NT2/D1 (cell line): ENCODE measurements around the gene TMEM187.

ENCODE experiments used
- DNase-seq: peaks from one replicate; pipeline ENCODE4 v3.0.0-alpha.2; 2011; ENCODE audit warnings: low read depth, low spot score
- H3K27me3 ChIP-seq: 2 replicates; pipeline ENCODE4 v1.6.0; 2011; ENCODE audit warnings: mild to moderate bottlenecking; ENCODE audit not compliant: insufficient read length, insufficient read depth
- H3K36me3 ChIP-seq: 2 replicates; pipeline ENCODE4 v1.6.1; 2011; ENCODE audit warnings: mild to moderate bottlenecking, low read length, mixed read lengths; ENCODE audit not compliant: insufficient read depth, insufficient read length
- H3K4me1 ChIP-seq: 2 replicates; pipeline ENCODE4 v1.5.1; 2011; ENCODE audit not compliant: insufficient read depth, insufficient read length
- H3K4me3 ChIP-seq: 2 replicates; pipeline ENCODE4 v1.5.1; 2011; ENCODE audit warnings: low read depth; ENCODE audit not compliant: insufficient read length
- H3K9ac ChIP-seq: 2 replicates; pipeline ENCODE4 v1.6.0; 2011; ENCODE audit warnings: low read depth; ENCODE audit not compliant: insufficient read length
- H3K9me3 ChIP-seq: 2 replicates; pipeline ENCODE4 v1.5.1; 2011; ENCODE audit warnings: mild to moderate bottlenecking, low read length; ENCODE audit not compliant: insufficient read depth
- SUZ12 ChIP-seq: IDR thresholded peaks from 2 replicates; pipeline ENCODE4 v1.6.1; 2011; ENCODE audit not compliant: insufficient read length, insufficient read depth; ENCODE audit errors: extremely low read depth
- YY1 ChIP-seq: IDR thresholded peaks from 2 replicates; pipeline ENCODE4 v1.6.1; 2011; ENCODE audit not compliant: insufficient read length, insufficient read depth
- ZNF274 ChIP-seq: IDR thresholded peaks from 2 replicates; pipeline ENCODE4 v1.6.1; 2011; ENCODE audit warnings: mild to moderate bottlenecking, low read depth, low read length

The TMEM187 gene

DNA sequence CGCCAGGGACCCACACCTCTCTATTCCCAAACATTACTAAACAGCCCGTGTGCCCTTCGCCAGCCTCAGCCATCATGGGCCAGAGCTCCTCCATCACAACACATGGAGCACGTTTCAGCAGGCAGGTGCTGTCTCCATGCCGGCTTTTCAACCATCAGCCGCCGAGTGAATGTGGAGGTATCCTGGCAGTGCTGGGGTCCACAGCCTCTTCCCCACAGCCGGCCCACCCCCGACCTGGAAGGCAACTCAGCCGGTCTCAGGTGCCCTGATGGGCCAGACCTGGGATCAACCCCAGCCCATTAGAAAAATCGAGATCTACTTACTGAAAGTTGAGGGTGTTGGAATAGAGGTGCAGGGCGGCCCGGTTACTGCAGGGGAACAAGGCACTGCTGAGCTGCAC, 40.8 kb upstream of the TMEM187 start:
- TF ChIP-seq YY1 (no peak), SUZ12 (no peak), ZNF274 (no peak)
- H3K4me1 ChIP-seq, result no peaks in the 10 kb centered on the region
- no peaks in the 10 kb centered on the region for H3K27me3 ChIP-seq
- no peak for DNase-seq
- no peak overlapping the region for H3K9ac ChIP-seq
- H3K4me3 ChIP-seq, result no peak overlapping the region
- no peaks in the 10 kb centered on the region for H3K9me3 ChIP-seq
- peaks cover 35% of the 10 kb centered on the region for H3K36me3 ChIP-seq

DNA sequence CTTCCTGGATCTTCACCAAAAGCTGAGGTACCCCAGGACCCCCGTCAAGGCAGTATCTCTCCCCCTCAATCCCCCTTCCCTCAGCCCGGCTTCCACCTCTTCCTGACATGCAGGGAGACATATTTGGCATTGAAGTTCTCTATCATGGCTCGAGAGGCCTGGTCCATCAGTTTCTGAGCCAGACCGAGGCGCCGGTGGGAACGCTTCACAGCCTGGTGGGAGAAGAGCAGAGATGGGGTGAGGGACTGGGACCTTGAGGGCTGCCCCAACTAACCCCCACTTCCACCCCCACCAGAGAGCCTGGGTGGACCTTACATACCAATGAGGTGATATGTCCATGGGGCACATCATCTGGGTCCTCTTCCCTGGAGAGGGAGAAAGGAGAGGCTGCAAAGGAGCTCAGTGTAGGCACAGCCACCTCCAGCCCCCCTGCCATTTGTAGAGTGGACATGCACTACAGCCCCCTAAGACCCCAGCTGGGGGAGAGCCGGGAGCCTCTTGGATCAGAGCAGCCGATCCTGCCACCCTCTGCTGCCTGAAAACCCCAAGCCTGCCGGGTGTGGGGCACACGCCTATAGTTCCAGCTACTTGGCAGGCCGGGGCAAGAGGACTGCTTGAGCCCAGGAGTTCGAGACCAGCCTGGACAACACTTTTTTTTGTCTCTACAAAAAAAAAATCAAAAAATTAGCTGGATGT, 40.2 kb upstream of the TMEM187 start:
- no peak for DNase-seq
- Histone ChIP-seq H3K4me1 (no peaks in the 10 kb centered on the region), H3K9ac (no peak overlapping the region), H3K36me3 (peaks cover 35% of the 10 kb centered on the region), H3K27me3 (no peaks in the 10 kb centered on the region), H3K9me3 (no peaks in the 10 kb centered on the region), H3K4me3 (no peak overlapping the region)
- no peak for TF ChIP-seq SUZ12

DNA sequence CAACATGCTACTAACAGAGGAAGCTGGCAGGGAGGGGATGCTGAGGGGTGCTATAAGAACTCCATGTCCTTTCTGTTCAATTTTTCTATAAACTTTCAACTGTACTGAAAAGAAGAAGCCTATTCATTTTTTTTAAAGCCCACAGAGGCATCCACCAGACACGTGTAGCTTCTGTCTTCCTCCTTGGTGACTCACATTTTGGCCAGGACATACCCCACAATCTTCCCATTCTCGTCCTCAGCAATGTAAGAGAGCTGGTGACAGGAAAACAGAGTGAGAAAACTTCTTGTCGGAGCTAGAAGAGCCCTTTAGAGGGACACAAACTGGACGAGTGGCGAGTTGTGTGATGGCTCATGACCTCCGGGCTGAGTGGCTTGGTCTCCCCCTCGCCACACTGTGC, 38.8 kb upstream of the TMEM187 start:
- TF ChIP-seq YY1, result no peak
- no peak for TF ChIP-seq ZNF274
- no peak for TF ChIP-seq SUZ12
- peak overlapping the region; percentile 67 for H3K9ac ChIP-seq
- peaks cover 35% of the 10 kb centered on the region for H3K36me3 ChIP-seq
- no peaks in the 10 kb centered on the region for H3K27me3 ChIP-seq
- H3K4me1 ChIP-seq, result no peaks in the 10 kb centered on the region
- H3K9me3 ChIP-seq, result no peaks in the 10 kb centered on the region
- peak overlapping the region; percentile 64 for H3K4me3 ChIP-seq
- no peak for DNase-seq

DNA sequence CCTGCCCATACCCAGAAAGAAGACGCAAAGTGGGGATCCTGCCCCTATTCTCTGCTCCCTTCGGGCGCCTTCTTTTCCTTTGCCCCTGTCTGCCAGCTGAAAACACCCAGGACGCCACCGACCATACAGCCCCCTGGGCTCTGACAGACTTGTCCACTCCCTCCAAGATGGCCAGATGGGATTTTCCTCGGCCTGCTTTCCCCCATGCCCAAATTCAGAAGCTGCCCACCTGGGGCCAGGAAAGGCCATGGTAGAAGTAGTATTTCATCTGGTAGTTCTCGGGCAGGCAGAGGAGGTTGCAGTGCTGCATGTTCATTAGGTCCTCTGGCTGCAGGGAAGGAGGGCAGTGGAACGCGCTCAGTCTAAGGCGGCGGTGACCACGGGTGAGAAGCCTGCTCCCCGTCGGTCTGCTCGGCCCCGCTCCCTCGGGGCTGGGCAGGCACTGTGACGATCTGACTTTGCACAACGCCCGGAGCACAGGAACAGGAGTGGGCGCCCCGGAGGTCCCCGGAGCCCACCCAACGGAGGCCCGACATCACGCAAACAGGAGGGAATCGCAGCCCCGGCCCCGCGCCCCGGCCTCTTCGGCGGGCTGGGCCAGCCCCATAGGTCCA, 38.3 kb upstream of the TMEM187 start:
- H3K4me1 ChIP-seq, result no peaks in the 10 kb centered on the region
- H3K9ac ChIP-seq, result peak overlapping the region; percentile 67
- H3K9me3 ChIP-seq, result no peaks in the 10 kb centered on the region
- peak overlapping the region; percentile 64 for H3K4me3 ChIP-seq
- TF ChIP-seq YY1 (no peak), ZNF274 (no peak), SUZ12 (no peak)
- peaks cover 33% of the 10 kb centered on the region for H3K36me3 ChIP-seq
- H3K27me3 ChIP-seq, result no peaks in the 10 kb centered on the region
- no peak for DNase-seq

DNA sequence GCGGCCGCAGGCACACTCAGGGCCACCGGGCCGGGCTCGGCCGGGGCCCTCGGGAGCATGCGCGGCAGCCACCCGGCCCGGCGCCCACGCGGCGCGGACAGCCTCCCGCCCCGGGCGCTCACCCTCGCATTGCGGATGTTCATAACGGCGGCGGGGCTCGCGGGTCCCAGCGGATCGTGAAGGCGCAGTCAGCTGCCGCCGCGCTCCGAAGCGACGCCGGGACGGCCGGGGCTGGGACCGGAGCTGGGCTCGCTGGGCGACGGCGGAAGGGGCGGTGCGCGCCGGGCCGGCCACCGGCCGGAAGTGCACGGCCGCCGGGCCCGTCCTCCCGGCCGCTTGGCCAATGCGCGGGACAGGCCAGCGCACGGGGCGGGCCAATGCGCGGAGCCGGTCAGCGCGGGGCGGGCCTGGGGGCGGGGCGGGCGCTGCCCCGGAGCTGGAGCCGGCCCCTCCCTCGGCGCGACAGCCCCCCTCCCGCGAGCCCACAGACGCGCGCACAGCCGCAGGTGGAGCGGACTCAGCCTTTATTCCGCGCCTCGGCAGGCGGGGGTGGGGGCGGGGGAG, 37.7 kb upstream of the TMEM187 start, which contains the start of gene NAA10:
Gene NAA10 (minus strand): TSS at position 276 of the 564 bp plus-strand sequence. CDS start 133 bp downstream, at position 143.
- Histone ChIP-seq H3K4me1 (peaks cover under 1% of the 10 kb centered on the region), H3K9me3 (no peaks in the 10 kb centered on the region), H3K9ac (peak within 1 kb of the TSS; percentile 67), H3K27me3 (no peaks in the 10 kb centered on the region), H3K4me3 (peak within 1 kb of the TSS; percentile 64), H3K36me3 (peaks cover 27% of the 10 kb centered on the region)
- DNase-seq, result no peak
- TF ChIP-seq ZNF274, result no peak
- TF ChIP-seq SUZ12, result no peak
- TF ChIP-seq YY1, result no peak

DNA sequence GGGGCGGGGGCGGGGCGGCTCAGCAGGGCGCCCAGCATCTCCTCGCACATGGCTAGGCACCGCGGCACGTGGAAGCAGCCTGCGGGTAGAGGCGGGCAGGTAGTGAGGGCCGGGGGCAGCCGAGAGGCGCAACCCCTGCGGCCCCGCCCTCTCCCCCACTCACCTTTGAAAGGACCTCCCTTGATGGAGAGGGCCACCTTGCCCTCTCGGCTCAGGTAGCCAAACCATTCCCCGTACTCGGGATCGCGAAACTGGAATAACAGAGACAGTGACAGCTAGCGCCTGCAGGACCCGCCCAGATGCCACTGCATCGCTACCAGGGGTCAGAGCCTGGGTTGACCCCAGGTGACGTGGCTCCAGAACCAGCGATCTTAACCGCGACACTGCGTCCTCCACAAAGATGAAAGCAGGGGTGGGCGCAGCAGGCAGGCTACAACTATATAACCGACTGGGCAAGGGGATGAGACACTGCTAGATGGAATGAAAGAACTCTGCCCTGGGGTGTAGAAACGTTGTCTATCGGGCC, 37.2 kb upstream of the TMEM187 start:
- Histone ChIP-seq H3K27me3 (no peaks in the 10 kb centered on the region), H3K4me3 (no peak overlapping the region), H3K36me3 (peaks cover 22% of the 10 kb centered on the region), H3K9ac (no peak overlapping the region), H3K9me3 (no peaks in the 10 kb centered on the region), H3K4me1 (peaks cover 3% of the 10 kb centered on the region)
- DNase-seq, result no peak
- TF ChIP-seq ZNF274 (no peak), YY1 (no peak), SUZ12 (no peak)

DNA sequence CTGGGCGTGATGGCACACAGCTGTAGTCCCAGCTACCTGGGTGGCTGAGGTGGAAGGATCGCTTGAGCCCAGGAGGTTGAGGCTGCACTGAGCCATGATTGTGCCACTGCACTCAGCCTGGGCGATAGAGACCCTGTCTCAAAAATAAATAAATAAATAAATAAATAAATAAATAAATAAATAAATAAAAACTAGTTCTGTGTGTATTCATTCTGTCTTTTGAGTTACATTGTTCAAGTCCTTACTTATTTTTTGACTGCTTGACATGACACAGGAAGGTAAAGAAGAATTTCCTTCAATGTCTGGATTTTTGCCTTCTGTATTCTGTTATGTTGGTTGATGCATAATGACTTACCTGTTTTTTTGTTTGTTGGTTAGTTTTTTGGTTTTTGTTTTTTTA, 35.5 kb upstream of the TMEM187 start:
- Histone ChIP-seq H3K4me3 (no peak overlapping the region), H3K9me3 (no peaks in the 10 kb centered on the region), H3K4me1 (peaks cover 3% of the 10 kb centered on the region), H3K9ac (no peak overlapping the region), H3K27me3 (no peaks in the 10 kb centered on the region), H3K36me3 (peaks cover 7% of the 10 kb centered on the region)
- TF ChIP-seq SUZ12 (no peak), ZNF274 (no peak), YY1 (no peak)
- DNase-seq, result no peak
